ENCODE results near the gene HLA-F. TPM values are rescaled to one million over a fixed set of nuclear protein-coding genes. Genes with fewer than 3 reads are reported as not detected.

The HLA-F gene
- total RNA-seq, 1 donor from 2014 or later, result 32.6 TPM

GRCh38 chr6:29752451-29753308 is 29.4 kb downstream of the HLA-F start:
- DNase-seq (ENCODE audit: missing footprints) (peak; percentile 96), ATAC-seq (peak; percentile 87)
- intact Hi-C loops (cut with DNase I), result loop anchor here (1.0 to 5.0 kb wide), 3 partner anchors 14 to 47 kb away; no protein-coding TSS in a partner anchor

- ATAC-seq (no peak), DNase-seq (ENCODE audit: missing footprints) (no peak)
- intact Hi-C loops (cut with DNase I), result loop anchor here (1.0 to 5.0 kb wide), 3 partner anchors 14 to 48 kb away; no protein-coding TSS in a partner anchor
Measured at GRCh38 chr6:29753309-29753644, 30.0 kb downstream of the HLA-F start.

- no peak for ATAC-seq
- intact Hi-C loops (cut with DNase I), result no loop called here
- DNase-seq (ENCODE audit: missing footprints), result no peak
Measured at GRCh38 chr6:29755295-29755871, 32.1 kb downstream of the HLA-F start.

- no peak for ATAC-seq
- no peak for DNase-seq (ENCODE audit: missing footprints)
- intact Hi-C loops (cut with DNase I), result no loop called here
Measured at GRCh38 chr6:29757282-29757681, 34.0 kb downstream of the HLA-F start.

- intact Hi-C loops (cut with DNase I), result no loop called here
- no peak for ATAC-seq
- DNase-seq (ENCODE audit: missing footprints), result no peak
Measured at GRCh38 chr6:29757701-29758293, 34.6 kb downstream of the HLA-F start.

GRCh38 chr6:29758761-29759160 is 35.5 kb downstream of the HLA-F start:
- intact Hi-C loops (cut with DNase I), result no loop called here
- DNase-seq (ENCODE audit: missing footprints) (no peak), ATAC-seq (no peak)

- intact Hi-C loops (cut with DNase I), result no loop called here
- DNase-seq (ENCODE audit: missing footprints) (no peak), ATAC-seq (no peak)
Measured at GRCh38 chr6:29759457-29759856, 36.2 kb downstream of the HLA-F start.

GRCh38 chr6:29760328-29760727 is 37.1 kb downstream of the HLA-F start:
- no peak for DNase-seq (ENCODE audit: missing footprints)
- intact Hi-C loops (cut with DNase I), result no loop called here
- no peak for ATAC-seq

GRCh38 chr6:29762051-29762450 is 38.8 kb downstream of the HLA-F start:
- no peak for DNase-seq (ENCODE audit: missing footprints)
- ATAC-seq, result no peak
- intact Hi-C loops (cut with DNase I), result no loop called here

GRCh38 chr6:29762781-29763214 is 39.6 kb downstream of the HLA-F start:
- intact Hi-C loops (cut with DNase I), result no loop called here
- DNase-seq (ENCODE audit: missing footprints) (no peak), ATAC-seq (no peak)

- ATAC-seq (no peak), DNase-seq (ENCODE audit: missing footprints) (no peak)
- intact Hi-C loops (cut with DNase I), result no loop called here
Measured at GRCh38 chr6:29763491-29764289, 40.5 kb downstream of the HLA-F start.

GRCh38 chr6:29764422-29765196 is 41.4 kb downstream of the HLA-F start:
- DNase-seq (ENCODE audit: missing footprints) (no peak), ATAC-seq (no peak)
- intact Hi-C loops (cut with DNase I), result no loop called here

GRCh38 chr6:29769336-29769735 is 46.1 kb downstream of the HLA-F start:
- intact Hi-C loops (cut with DNase I), result no loop called here
- no peak for ATAC-seq

GRCh38 chr6:29770306-29770705 is 47.1 kb downstream of the HLA-F start:
- no peak for ATAC-seq
- intact Hi-C loops (cut with DNase I), result no loop called here
- no peak for DNase-seq (ENCODE audit: missing footprints)

More at GRCh38 chr6:29769336-29769735, 46.1 kb downstream of the HLA-F start:
- no peak for DNase-seq (ENCODE audit: missing footprints)

GRCh38 chr6:29776684-29777083 is 53.5 kb downstream of the HLA-F start:
- intact Hi-C loops (cut with DNase I), result no loop called here
- DNase-seq (ENCODE audit: missing footprints), result no peak
- ATAC-seq, result no peak

Measured in Right ventricle myocardium inferior (tissue), 1 donor.